HPDE6-E6E7 (cell line): ENCODE measurements around the gene NAA35.
"Not testable (repeated sequence)": the region's sequence is repeated elsewhere in the genome, so short reads cannot be mapped to it uniquely, and the experiment has no call there.

Source experiments
- DNase-seq: peaks from one replicate; pipeline ENCODE4 v3.0.0; 2011; ENCODE audit warnings: missing footprints; ENCODE audit errors: extremely low spot score

The NAA35 gene

DNA sequence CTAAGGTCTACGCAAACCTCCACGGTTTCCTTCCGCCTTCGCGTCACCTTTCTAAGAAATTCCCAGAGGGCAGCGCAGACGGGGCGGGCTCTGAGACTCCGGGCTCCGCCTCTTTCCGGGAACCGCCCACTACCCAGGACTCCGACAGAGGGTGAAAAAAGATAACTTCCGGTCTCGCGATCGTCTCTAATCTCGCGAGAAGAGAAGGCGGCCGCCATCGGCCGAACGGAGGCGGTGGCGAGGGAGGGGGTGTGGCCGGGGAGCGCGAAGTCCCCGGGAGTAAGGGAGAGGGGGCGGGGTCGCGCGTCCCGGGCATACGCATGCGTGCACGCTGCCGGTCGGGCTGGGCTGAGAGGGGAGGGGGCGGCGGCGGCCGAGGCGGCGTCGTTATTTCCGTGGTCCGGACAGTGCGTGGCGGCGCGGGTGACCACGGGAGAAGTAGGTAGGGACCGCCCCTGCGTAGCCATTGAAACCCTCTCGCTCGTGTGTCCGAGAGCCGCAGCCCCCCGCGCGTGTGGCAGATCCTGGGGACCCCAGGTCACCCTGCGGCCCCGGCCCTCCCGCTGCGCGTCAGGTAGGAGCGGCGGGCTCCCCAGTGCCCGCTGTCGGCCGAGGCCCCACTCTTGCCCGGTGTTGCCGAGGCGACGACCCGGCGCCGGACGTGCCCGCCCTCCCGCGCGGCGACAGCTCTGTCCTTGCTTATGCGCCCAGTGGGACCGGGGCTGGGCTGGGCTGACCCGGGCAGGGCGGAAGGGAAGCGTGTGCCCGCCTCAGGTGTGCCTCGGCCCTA lies at the start of gene NAA35:
TSS of gene NAA35 (plus strand) at position 315 of the 790 bp plus-strand sequence. CDS start 1,014 bp downstream, outside the sequence.
- DNase-seq, result peak; percentile 97

DNA sequence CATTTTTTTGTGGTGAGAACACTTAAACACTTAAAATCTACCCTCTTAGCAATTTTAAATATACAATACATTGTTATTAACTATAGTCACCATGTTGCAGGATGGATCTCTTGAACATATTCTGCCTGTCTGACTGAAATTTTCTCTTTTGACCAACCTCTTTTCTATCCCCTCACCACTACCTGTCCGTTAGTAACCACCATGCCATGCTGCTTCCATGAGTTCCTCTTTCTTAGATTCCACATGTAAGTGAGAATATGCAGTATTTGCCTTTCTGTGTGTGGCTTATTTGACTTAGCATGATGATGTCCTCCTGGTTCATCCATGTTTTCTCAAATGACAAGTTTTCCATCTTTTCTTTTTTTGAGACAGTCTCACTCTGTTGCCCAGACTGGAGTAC lies 48.5 kb upstream of the NAA35 start:
- DNase-seq, result no peak

DNA sequence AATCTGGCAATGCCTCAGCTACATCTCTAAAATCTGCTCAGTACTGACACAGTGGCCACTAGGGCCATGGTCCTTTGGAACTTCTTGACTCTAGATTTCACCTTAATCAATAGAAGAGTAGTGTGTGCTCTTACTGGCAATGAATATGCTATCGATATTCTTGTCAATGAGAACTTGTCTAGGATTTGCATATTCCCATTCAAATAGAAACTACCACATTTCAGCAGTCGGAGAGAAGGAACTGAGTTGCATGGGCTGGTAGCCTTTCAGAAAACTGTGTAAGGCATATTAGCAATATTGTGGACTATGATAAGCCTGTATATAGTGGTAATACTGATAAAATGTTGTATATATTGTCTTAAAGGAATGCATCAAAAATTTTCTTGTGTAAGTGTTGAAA lies 45.3 kb upstream of the NAA35 start:
- DNase-seq, result no peak

DNA sequence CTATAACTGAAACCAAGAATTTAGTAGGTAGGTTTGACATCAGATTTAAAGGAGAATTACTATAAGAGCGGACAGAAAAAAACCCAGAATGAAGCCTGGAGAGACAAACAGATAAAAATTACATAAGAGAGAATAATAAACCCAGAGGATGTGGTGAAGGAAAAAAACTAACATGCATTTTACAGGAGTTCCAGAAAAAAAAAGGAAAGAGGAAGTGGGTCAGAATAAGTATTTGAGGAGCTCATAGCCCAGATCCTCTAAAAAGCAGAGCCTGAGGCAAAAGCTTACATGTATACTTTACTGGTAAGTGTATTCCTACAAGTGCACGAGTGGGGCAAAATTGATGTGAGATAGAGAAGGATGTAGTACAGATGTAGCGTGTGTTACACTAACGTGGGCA lies 43.1 kb upstream of the NAA35 start:
- DNase-seq, result no peak

DNA sequence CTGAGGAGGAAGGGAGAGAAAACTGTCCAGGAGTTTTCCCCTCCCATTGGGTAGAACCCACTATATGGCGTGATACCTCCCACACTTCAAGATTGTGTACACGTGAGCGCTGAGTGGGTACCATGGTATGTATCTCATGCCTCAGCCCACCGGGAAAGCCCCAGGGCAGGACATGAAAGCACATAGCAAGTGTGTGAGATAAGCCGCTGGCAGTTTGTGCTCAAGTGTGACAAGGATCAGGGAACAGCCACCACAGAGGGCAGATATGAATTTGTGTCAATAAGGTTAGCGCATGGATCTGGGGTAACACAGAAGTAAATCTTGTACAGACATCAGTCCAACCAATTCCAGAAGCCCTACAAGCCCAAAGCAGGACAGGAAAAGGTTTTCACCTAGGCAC lies 42.6 kb upstream of the NAA35 start:
- DNase-seq, result no peak

DNA sequence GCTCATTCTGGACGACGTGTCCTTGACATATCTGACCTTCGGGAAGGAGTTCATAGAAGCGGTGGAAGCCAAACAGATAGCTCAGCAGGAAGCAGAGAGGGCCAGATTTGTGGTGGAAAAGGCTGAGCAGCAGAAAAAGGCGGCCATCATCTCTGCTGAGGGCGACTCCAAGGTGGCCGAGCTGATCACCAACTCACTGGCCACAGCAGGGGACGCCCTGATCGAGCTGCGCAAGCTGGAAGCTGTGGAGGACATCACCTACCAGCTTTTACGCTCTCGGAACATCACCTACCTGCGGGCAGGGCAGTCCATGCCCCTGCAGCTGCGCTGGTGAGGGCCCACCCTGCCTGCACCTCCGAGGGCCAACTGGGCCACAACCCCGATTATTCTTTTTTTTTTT lies 41.6 kb upstream of the NAA35 start:
- DNase-seq, result no peak

DNA sequence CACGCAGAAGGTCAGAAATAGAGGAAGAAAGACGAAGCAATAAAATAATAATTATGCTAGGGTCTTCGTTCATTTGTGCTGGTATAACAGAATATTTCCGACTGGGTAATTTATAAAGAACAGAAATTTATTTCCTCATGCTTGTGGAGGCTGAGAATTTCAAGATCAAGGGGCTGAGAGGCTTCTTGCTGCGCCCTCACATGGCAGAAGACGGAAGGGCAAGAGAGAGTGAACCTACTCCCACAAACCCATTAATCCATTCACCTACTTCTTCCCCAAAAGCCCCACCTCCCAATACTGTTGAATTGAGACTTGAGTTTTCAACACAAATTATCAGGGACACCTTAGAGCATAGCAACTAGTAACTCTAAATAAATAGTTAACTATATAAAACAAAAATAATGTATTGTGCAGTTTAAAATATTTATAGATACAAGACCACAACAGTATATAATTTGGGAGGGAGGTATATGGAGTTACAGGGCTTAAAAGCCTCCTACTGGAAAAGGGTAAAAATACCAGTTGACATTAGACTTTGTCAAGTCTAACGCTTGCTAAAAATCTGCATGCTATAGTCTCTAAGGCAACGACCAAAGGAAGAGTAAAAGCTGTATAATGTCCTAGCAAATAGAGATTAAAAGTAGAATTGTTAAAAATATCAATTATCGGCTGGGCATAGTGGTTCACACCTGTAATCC lies 40.3 kb upstream of the NAA35 start:
- peak; percentile 15 for DNase-seq

DNA sequence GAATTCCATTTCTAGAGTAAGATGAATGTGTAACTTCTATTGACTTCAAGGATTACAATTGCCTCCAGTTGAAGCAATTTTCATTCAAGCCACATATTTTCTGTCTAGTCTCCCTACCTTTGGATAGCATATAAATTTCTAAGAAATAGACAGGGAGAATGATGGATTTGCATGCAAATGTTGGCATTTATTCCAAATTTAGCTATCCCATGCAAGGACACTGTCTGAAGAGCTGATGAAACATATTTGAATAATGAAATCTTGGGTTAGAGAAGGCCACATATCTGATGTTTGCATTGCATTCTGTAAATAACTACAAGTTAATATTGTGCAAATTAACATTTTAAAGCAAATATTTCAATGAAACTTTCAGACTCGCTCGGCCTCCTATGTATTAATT lies 36.0 kb upstream of the NAA35 start:
- no peak for DNase-seq

DNA sequence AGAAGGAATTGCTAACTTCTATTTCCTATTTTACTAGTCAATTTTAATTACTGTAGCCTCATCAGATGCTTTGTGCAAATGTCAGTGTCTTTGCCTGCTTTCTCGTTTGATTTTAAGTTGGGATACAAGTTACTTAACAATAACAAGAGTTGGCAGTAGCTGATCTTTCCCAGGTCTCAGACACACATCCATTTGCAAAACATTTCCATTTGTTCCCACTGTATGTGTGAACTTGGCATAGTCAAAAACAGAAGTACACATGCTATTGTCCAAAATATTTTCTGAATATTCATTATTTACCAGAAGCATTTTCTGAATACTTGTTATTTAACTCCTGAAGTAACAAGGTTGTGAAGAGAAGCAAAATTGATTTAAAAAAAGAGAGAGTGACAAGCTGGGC lies 35.0 kb upstream of the NAA35 start:
- no peak for DNase-seq

DNA sequence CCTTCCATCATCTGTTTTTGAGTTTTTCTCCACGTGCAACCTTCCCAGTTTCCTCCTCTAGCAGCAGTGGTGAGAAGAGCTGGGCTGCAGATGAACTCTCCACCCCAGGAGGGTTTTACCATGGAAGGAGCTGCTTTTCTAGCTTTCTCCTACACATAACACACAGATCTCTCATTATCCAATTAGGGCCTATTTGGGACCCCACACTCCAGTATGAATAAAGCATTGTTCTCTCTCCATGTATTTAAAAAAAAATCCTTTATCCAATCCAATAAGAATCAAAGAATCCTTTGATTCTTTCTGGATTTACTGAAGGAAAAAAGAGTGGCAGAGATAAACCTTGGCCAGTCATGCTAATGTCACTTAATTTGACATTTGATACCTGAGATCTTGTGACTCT lies 31.6 kb upstream of the NAA35 start:
- DNase-seq, result no peak

DNA sequence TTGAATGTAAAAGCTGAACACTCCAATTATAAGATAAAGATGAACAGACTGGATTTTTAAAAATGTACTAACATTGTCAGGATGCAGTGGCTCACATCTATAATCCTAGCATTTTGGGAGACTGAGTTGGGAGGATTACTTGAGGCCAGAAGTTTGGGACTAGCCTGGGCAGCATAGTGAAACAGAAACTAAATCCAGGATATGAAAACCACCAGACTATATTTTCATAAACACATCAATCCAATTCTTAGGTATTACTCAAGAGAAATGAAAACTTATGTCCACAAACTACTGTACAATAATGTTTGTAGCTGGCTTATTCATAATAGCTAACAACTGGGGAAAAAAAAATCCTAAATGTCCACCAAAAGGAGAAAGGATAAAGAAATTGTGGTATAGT lies 26.8 kb upstream of the NAA35 start:
- DNase-seq, result no peak

DNA sequence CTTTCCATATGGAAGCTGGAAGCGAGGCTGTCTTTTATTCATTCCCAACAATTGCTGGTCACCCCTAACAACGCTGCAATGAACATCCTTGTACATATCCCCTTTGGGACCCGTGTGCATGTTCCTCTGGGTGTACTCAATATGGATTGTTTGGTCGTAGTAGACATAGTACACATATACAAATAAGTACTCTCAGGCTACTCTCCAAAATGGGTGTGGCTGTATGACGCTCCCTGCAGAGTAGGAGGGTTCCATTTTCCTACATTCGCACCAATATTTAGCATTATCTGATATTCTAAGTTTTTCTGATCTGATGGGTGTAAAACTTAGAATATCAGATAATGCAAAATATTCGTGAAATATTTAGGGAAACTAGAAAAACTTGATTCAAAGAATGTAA lies 23.2 kb upstream of the NAA35 start:
- DNase-seq, result no peak

DNA sequence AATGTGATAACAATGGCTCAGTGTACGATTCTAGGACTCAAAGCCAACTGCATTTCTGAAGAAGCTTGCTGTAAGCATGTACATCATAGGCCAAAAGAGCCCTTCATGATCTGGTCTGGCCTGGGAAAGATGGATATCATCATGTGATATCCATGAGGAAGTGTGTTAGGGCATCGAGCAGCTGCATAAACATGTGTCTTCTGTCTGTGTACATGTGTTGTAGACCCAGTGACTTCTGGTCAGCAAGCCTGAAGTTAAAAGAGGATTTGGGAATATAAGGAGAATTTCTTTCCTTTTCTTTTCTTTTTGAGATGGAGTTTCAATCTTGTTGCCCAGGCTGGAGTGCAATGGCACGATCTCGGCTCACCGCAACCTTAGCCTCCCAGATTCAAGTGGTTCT lies 15.5 kb upstream of the NAA35 start:
- no peak for DNase-seq

DNA sequence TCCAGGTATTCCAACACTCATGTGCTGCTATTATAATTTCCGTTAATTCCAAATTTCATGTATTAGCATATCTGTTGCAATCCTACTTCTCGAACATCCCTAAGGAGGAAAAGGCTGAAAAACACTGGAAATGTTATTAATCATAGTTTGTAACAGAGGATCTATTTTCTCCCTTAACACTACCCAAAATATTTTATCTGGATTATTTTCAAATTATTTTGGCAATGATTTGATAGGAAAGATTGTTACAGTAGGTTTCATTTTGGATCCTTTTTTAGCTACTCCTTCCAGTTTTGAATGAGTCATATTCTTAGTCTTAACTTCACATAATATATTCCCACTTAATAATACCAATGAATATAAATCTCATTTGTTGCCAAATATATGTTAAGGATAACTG lies 13.9 kb upstream of the NAA35 start:
- no peak for DNase-seq

DNA sequence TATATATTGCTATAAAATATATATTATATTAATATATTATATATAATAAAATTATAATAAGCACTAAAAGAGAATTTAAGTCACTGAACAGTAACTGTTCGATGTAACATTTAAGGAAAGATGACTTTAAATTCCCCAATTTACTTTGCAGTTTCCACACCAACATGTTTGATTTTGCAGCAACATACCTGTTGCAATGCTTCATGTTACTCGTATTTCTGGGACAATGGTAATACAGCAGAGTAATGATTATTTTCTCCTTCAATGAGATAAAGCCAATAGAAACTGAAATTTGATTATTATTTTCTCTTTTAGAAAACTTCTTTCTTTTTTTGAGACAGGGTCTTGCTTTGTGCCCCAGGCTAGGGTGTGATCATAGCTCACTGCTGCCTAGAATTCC lies 9.5 kb upstream of the NAA35 start:
- DNase-seq, result no peak

DNA sequence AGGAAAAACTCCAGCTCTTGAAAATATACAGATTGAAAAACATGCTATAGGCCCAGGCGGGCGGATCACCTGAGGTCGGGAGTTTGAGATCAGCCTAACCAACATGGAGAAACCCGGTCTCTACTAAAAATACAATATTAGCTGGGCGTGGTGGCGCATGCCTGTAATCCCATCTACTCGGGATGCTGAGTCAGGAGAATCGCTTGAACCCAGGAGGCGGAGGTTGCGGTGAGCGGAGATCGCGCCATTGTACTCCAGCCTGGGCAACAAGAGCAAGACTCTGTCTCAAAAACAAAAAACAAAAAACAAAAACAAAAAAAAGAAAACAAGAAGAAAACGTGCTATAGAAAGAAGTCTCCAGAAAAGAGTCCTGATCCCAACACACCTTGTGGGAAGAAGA lies 5.0 kb upstream of the NAA35 start:
- DNase-seq, result not testable (repeated sequence)

DNA sequence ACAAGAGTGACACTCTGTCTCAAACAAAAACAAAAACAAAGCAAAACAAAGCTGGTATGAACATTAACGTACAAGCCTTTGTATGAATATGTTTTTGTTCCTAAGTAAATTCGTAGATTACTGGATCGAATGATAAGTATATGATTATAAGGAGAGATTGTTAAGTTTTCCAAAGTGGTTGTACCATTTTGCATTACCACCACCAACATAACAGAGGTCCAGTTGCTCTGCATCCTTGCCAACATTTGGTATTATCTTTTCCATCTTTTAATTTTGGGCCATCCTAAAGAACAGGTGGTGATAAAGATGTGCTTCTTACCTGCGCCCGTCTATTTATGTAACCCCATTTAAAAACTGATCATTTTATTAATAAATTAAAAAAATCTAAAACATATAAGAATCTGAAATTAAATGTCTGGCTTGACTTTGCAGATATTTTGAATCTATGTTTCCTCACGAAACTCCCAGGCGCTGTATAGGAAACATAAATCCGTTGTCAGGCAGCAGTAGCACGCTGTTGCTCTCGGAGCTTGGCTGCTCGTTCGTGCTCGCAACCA lies 593 bp upstream of the NAA35 start:
- no peak for DNase-seq

DNA sequence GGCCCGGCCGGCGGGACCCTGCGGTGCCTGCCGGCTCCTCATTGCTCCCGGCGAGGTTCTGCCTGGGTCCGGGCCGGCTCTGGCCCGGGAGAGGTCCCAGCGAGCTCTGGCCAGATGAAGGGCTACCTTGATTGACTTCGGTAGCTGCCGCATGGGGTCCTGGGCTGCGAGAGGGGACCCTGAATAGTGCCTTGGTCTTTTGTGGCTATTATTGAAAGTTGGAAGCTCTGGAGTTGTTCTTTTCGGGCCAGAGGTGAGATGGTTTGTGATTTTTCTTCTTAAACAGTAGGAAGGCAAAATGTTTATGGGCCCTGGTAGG lies 635 bp downstream of the NAA35 start:
- no peak for DNase-seq

DNA sequence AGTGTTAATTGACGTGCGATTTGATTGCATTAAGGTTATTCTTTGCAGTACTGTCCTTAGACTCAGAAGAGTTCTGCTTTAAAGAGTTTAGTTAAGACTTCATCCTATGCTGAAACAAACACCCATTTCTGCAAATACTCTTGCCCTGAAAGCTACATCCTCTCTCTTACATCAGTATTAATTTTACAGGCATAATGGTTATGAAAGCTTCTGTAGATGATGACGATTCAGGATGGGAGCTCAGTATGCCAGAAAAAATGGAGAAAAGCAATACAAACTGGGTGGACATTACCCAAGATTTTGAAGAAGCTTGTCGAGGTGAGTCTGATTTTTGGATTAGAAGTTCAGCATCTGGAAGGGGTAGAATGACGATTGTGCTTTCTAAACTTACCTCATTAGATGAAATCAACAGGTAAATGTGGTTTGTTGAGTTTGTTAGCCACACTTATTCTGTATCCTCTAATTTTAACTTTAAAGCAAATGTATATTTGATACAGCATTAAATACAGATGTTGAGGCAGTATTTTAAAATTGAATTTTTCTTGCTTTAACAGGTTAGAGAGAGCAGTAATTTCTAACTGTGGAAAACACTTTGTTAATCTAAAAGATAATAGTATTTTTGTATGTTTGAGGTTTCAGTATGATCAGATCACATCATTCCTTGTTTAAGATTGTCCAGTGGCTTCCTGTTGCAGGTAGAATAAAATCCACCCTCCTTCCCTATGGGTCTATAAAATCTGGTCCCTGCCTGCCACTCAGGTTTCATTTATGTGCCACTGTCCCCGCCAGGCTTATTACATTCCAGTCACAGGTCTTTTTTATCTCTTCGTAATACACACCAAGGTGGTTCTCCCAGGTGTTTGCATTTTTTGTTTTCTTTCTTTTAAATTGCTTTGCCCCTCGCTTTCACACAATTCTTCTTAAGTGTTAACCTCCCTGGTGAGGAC lies 1.3 kb downstream of the NAA35 start:
- no peak for DNase-seq

DNA sequence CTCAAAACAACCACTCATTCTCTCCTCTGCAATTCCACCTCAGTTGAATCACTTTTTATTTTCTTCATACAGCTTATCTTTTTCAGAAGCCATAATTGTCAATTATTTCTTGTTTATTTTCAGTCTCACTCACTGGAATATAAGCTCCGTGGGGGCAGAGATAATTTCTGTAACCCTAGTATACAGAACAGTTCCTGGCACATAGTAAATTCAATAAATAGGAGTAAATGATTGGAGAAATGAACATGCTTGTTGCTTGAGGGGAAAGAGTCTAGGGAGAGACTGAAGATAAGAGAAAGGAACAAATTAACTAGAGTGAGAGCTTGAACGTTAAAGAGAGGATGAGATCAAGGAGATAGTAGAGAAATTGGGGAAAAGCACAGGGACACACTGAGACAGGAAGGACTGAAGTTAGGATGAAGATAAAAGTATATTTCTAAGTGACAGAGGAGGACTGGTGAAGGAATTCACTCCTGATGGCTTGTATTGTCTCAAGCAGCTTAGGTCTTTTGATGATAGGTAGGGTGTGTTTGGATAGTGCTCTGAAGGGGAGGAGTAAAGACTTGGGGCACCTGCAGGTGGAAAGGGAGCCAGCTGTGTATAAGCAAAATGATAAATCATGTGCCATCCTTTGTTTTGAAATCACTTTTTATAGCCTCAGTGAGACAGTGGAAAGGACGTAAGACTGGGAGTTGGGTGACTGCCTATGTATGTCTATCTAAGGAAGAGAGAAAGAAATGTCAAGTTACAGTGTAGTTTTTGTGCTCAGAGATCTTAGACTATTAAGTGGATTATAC lies 2.2 kb downstream of the NAA35 start:
- DNase-seq, result no peak

DNA sequence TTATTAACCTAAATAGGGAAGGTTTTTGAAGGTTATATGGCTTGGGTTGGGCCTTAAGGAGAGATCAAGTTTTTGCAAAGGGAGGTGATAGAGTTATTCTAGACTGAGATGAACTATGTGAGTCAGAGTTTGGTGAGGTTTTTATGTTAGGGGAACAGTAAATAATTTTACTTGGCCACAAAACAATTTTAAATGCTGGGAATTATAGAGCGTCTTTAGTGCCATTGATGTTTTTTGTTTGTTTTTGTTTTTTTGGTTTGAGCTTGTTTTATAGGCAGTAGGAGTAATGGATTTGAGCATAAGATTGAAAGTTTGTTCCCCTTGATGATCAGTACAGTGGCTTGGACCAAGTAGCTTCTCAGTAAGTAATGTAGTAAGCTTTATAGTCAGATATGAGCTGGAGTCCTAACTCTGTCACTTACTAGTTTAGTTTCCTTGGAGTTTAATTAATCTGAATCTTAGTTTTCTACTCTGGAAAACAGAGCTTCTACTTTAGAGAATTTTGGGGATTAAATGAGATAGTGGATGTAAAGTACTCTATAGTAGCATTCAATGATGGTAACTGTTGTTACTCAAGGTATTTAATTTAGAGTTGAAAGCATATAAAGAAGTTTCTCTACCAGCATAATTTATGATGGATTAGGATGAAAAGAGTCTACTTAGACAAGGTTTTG lies 2.9 kb downstream of the NAA35 start:
- no peak for DNase-seq
